GM12891 (cell line): ENCODE measurements around the gene IER5L.

ENCODE experiments used
- POLR2A ChIP-seq: IDR thresholded peaks from 2 replicates; pipeline ENCODE4 v1.6.1; 2011; ENCODE audit warnings: low read depth, low read length, control low read depth
- POLR2AphosphoS5 ChIP-seq: IDR thresholded peaks from 2 replicates; pipeline ENCODE4 v1.6.1; 2011; ENCODE audit warnings: low read depth, low read length, control low read depth
- SPI1 ChIP-seq: IDR thresholded peaks from 2 replicates; pipeline ENCODE4 v1.6.1; 2011; ENCODE audit warnings: low read depth, low read length, control low read depth
- TAF1 ChIP-seq: IDR thresholded peaks from 2 replicates; pipeline ENCODE4 v1.6.1; 2011; ENCODE audit warnings: low read depth, low read length, control low read depth

GRCh38 chr9:129150672-129151211 lies 27.3 kb downstream of the IER5L start:
- TF ChIP-seq POLR2A (no peak), SPI1 (no peak), POLR2AphosphoS5 (no peak), TAF1 (no peak)
